Measurements from ENCODE around the gene PSENEN.

DNA sequence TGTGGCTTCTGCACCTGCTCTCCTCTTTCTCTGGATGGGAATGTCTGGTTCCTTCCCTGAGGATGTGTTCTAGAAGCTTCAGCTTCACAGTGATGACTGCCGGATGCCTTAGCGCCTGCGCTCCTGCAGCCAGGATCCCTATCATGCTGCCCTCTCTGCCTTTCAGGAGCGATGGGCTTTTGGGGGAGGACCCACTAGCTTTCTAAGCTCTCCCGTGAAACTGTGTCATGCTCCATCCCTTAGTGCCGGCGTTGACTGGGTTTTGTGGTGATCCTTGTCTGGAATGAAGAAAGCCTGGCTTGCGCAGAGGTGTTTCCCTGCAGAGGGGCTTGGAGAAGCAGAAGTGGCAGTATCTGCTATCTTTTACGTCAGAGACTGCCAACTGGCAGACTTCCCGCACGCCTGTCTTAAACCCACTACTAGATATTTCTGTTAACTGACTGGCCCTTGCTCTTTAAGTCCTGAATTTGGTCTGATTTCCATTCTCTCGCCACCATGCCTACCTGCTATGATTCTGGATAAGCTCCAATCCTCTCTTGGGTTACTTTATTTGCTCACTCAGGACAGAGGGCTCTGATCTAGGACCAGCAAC is 31.5 kb upstream of the PSENEN start:
- TF ChIP-seq, protein P1, sequence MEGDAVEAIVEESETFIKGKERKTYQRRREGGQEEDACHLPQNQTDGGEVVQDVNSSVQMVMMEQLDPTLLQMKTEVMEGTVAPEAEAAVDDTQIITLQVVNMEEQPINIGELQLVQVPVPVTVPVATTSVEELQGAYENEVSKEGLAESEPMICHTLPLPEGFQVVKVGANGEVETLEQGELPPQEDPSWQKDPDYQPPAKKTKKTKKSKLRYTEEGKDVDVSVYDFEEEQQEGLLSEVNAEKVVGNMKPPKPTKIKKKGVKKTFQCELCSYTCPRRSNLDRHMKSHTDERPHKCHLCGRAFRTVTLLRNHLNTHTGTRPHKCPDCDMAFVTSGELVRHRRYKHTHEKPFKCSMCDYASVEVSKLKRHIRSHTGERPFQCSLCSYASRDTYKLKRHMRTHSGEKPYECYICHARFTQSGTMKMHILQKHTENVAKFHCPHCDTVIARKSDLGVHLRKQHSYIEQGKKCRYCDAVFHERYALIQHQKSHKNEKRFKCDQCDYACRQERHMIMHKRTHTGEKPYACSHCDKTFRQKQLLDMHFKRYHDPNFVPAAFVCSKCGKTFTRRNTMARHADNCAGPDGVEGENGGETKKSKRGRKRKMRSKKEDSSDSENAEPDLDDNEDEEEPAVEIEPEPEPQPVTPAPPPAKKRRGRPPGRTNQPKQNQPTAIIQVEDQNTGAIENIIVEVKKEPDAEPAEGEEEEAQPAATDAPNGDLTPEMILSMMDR (IDR thresholded peaks at IDR 0.05), result no peak
- TF ChIP-seq POLR2A (IDR thresholded peaks at IDR 0.05), result no peak

Data from right lobe of liver (tissue), 4 donors.